ENCODE results near the gene CYP4F11.
"Not testable (repeated sequence)": the region's sequence is repeated elsewhere in the genome, so short reads cannot be mapped to it uniquely, and the experiment has no call there.

CYP4F11 gene

GRCh38 chr19:15883329-15883728 lies 51.0 kb downstream of the CYP4F11 start:
- DNase-seq (ENCODE audit: low read depth in 3 of 3) = not testable (repeated sequence)

GRCh38 chr19:15874821-15875474 lies 59.4 kb downstream of the CYP4F11 start:
- no peak for DNase-seq (ENCODE audit: low read depth in 3 of 3)

DNA sequence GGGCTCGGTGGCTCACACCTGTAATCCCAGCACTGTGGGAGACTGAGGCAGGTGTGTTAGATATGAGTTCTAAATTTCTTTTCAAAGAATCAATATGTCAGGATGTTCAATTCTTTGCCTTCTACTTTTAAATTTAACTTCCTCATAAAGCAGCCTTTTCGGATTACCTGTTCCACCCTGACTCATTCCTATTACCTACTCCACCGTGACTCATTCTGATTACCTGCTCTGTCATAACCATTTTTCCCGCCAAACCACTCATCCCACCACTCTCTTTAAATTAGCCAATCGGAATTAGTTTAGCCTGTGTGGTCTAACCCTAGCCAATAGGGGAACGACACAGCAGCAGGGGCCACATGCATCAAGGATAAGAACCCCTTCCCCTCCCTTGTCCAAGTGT lies 60.6 kb downstream of the CYP4F11 start:
- DNase-seq (ENCODE audit: low read depth in 3 of 3) = not testable (repeated sequence)

DNA sequence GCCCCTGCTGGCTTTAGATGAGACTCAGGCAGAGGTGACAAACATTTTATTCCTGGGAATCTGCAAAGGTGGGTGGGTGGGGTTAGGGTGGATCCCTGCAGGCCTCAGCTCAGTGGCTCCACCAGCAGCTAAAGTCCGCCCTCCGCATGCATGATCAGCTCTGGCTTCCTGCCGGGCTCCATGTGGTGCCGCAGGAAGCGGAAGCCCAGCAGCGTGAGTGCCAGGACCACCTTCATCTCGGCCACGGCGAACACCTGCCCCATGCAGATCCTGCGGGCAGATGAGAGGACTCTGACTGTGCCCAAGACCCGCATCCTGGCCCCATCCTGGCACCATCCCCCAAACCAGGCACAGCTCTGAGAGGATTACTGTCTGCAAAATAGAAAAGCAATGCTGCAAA lies 62.8 kb downstream of the CYP4F11 start:
- DNase-seq (ENCODE audit: low read depth in 3 of 3) = no peak

DNA sequence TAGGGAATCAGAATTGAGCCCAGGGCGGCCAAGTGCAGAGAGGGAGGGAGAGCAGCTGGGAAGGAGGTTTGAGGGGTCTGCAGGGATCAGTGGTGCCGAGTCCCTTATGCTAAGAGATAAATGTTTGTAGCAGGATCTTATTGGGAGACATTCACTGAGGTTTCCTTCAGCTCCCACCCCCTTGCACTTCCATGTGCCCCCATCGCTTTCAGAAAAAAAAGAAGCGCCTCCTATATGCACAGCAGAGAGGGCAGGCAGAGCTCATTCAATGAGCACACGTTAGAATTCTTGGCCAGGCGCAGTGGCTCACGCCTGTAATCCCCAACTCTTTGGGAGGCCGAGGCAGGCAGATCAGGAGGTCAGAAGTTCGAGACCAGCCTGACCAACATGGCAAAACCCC lies 64.5 kb downstream of the CYP4F11 start:
- no peak for DNase-seq (ENCODE audit: low read depth in 3 of 3)

DNA sequence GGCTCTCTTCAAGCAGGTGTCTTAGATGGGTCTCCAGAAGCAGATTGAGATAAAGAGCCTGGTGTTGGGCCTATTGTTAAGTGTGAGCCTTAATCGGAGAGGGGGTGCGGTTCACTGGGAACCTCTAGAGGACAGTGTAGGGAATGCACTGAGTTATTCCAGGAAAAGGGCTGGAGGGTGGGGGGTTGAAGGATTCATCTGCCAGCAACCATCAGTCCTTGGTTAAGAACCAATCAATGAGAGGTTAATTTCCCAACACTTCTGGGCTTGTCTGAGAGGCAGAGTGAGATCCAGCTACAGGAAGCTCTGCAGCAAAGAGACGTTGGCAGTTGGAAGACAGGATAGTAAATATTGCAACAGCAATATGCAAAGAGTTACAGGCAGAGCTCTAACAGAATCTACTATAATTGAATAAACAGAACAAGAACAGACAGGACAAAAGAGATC lies 65.2 kb downstream of the CYP4F11 start:
- DNase-seq (ENCODE audit: low read depth in 3 of 3) = peak in 2 of 3 donors; percentile 5 to 7

- no peak for DNase-seq (ENCODE audit: low read depth in 3 of 3)
Observed at GRCh38 chr19:15866636-15867035, 67.7 kb downstream of the CYP4F11 start.

- DNase-seq (ENCODE audit: low read depth in 3 of 3) = no peak
Observed at GRCh38 chr19:15864824-15865223, 69.5 kb downstream of the CYP4F11 start.

DNA sequence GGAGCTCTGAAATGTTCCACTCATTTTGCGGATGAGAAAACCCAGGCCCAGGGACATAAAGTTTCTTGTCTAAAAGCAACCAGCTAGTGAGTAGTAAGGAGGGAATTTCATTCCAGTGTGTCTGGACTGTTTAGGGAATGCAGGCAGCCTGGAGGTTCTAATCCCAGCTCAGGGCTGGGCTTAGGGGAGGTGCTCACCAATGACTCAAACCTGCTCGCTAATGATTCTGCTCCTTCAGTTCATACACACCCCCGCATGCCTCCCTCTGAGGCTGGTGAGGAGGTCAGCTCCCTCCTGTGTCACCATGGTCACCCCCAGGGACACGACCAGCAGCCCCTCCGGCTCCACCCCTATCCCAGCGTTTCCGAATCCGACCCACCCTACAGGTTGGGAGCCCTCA lies 71.1 kb downstream of the CYP4F11 start:
- no peak for DNase-seq (ENCODE audit: low read depth in 3 of 3)

DNA sequence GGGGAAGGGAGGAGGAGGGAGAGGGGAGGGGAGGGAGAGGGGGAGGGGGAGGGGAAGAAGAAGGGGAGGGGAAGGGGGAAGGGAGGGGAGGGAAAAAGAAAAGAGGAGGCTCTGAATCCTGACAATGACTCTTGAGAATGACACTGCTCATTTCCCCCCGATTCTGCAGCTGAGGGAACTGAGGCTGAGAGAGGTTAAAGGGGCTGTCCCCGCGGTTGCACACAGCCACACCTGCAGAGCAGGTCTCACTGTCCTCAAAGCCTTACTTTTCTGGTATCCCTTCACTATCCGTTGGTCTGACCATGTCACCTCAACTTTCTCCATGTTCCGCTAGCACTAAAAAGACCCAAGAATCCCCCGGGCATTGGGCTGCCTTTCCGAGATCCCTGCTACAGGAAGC lies 71.9 kb downstream of the CYP4F11 start:
- no peak for DNase-seq (ENCODE audit: low read depth in 3 of 3)
